KOPT-K1 (cell line): ENCODE measurements around the gene UBA1.
A peak's percentile ranks its signal among the peaks of the same experiment; 100 is the strongest.

Experiments used
- H3K27ac ChIP-seq: fragments of 200-600 bp; sonication (generic); 2 replicates; pipeline ENCODE4 v1.5.1; 2016; ENCODE audit warnings: antibody characterized with exemption, mild to moderate bottlenecking, low read depth, low read length; ENCODE audit not compliant: poor library complexity, severe bottlenecking
- H3K36me3 ChIP-seq: fragments of 200-600 bp; sonication (generic); 2 replicates; pipeline ENCODE4 v1.5.1; 2017; ENCODE audit warnings: antibody characterized with exemption, mild to moderate bottlenecking, low read length, moderate library complexity; ENCODE audit not compliant: insufficient read depth
- H3K9me3 ChIP-seq: fragments of 200-600 bp; sonication (generic); 2 replicates; pipeline ENCODE4 v1.5.1; 2017; ENCODE audit warnings: antibody characterized with exemption, low read length, mild to moderate bottlenecking; ENCODE audit not compliant: insufficient read depth, poor library complexity, severe bottlenecking

UBA1 gene

DNA sequence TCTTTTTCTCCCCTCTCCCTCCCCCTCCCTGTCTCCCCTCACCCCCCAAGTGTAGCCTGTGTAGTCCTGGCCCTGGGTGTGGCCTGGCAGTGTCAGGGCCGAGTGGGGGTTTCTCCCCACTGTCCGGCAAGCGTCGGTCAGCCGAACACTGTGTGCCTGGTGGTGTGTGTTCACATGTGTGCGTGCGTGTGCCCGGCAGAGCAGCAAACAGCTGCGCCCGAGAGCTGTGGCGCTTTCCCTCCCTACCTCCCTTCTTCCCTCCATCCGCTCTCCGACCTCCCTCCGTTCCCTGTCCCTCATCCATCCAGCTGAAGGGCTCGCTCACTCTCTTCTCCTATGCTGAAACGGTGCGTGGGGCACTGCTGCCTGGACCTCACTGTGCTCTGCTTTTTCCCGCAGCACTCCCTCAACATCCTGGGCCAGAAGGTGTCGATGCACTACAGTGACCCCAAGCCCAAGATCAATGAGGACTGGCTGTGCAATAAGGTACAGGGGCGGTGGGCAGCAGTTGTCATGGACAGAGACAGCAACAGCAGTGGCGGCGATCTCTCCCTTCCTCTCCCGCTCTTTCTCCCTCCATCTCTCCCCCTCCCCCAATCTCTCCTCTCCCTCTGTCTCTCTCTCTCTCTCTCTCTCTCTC lies 17.4 kb upstream of the UBA1 start:
- H3K9me3 ChIP-seq, result no peaks in the 10 kb centered on the region
- peaks cover 97% of the 10 kb centered on the region for H3K36me3 ChIP-seq
- H3K27ac ChIP-seq, result no peak overlapping the region

DNA sequence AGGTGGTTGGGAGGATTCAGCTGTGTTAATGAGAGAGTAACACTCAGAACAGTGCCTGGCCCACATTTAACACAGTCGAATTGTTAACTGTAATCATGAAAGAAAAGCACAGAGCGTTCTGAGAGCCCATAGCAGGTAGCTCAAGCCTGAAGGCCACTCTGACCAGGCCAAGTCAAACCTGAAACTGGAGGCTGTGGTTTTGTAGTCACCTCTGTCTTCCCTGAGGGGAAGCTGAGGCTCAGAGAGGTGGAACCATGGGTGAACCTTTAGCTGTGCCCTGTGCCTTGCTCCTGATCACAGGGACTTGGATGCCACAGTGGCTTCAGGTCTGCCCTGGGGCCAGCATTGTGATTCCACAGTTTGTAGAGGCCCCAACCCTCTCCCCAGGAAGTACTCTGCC lies 16.6 kb upstream of the UBA1 start:
- Histone ChIP-seq H3K9me3 (no peaks in the 10 kb centered on the region), H3K36me3 (peaks cover 97% of the 10 kb centered on the region), H3K27ac (no peak overlapping the region)

DNA sequence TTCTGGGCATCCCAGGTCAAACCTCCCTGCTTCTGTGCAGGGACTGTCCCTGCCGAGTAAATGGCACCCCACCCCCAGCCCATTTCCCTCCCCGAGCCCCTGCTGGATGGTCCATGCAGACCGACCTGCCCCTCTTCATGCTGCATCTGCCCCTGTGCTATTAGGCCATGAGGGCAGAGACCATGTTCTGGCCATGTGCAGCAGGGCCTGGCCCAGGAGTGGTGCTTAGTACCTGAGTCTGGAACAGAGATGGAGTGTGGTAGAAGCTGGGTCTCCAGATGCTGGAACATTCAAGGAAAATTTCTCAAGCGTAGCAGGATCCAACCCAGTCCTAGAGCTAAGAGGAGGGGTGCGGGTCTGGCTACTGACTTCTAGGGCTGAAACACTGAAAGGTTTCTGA lies 15.3 kb upstream of the UBA1 start:
- H3K36me3 ChIP-seq, result peaks cover 96% of the 10 kb centered on the region
- no peak overlapping the region for H3K27ac ChIP-seq
- no peaks in the 10 kb centered on the region for H3K9me3 ChIP-seq

DNA sequence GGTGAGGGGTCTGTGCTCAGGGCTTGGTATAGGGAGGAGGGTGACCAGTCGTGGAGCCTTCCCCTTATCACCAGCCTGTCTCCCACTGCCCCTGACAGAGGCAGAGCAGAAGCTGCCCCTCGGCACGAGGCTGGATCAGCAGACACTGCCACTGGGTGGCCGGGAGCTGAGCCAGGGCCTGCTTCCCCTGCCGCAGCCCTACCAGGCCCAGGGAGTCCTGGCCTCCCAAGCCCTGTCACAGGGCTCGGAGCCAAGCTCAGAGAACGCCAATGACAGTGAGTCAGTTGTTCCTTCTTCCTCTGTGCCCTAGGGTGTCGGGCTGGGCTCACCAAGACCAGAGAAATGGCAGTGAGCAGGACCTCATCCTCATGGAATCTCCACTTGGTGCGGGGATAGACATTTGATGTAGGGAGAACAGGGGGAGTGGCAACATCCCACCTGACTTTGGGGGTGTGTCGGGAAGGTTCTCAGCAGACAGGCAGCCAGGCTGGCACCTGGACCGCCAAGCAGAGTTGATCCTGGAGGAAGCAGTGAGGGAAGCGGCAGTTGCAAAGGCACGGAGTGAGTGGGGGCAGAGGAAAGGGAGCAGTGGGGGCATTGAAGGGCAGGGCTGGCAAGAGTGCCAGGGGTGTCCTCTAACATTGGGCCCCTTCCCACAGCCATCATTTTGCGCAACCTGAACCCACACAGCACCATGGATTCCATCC lies 14.3 kb upstream of the UBA1 start:
- H3K9me3 ChIP-seq, result no peaks in the 10 kb centered on the region
- H3K36me3 ChIP-seq, result peaks cover 94% of the 10 kb centered on the region
- H3K27ac ChIP-seq, result no peak overlapping the region

DNA sequence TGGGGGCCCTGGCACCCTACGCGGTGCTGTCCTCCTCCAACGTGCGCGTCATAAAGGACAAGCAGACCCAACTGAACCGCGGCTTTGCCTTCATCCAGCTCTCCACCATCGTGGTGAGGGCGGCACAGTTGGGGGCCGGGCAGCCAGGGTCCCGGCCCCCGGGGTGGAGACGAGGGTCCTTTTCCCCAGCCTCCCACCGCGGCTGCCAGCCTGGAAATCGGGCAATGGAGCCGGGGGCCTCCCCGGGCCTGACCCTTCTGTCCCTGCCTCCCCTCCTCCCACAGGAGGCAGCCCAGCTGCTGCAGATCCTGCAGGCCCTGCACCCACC lies 13.7 kb upstream of the UBA1 start:
- Histone ChIP-seq H3K9me3 (no peaks in the 10 kb centered on the region), H3K27ac (no peak overlapping the region), H3K36me3 (peaks cover 94% of the 10 kb centered on the region)

DNA sequence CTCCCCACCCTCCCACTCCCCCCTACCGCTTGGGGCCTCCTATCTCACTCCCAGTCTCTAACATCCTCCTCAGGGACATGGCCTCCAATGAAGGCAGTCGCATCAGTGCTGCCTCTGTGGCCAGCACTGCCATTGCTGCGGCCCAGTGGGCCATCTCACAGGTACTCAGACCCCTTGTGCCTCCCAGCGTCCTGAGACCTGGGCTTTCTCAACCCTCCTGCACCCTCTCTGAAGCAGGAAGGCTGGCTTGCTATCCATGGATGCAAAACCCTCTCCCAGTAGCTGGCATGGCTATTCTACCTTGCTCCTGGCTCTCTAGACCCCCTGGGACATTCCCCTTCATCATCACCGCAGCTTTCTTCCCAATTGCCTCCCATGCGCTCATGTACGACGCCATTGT lies 13.3 kb upstream of the UBA1 start:
- no peaks in the 10 kb centered on the region for H3K9me3 ChIP-seq
- peaks cover 94% of the 10 kb centered on the region for H3K36me3 ChIP-seq
- H3K27ac ChIP-seq, result no peak overlapping the region

DNA sequence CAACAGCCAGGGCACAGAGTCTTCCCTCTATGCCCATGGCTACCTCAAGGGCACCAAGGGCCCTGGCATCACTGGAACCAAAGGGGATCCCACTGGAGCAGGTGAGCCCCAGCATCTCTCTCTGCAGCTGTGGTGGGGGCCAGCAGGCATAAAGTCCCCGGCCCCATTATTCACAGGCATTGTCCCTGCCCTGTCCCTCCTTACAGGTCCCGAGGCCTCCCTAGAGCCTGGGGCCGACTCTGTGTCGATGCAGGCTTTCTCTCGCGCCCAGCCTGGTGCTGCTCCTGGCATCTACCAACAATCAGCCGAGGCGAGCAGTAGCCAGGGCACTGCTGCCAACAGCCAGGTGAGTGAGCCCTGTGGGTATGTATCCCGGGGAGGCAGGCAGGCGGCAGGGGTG lies 12.3 kb upstream of the UBA1 start:
- H3K27ac ChIP-seq, result no peak overlapping the region
- H3K36me3 ChIP-seq, result peaks cover 94% of the 10 kb centered on the region

DNA sequence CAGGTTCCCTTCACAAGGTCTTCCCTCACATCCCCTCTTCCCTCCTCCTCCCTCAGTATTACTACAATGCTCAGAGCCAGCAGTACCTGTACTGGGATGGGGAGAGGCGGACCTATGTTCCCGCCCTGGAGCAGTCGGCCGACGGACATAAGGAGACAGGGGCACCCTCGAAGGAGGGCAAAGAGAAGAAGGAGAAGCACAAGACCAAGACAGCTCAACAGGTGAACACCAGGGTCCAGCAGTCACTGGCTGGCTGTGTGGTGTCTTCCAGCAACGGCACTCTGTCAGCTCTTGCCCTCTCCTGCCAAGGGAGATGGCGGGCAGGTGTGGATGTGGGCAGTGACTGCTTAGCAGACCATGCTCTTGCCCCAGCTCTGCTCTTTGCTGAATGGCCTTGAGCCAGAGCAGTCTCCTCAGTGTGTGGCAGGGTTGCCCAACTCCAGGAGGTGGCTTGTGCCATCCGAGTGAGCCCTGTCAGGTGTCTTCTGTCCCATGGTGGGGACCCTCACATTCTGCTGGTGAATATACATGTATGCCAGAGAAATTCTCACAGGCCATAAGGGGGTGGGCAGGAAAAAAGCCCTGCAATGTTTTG lies 11.4 kb upstream of the UBA1 start:
- H3K27ac ChIP-seq, result no peak overlapping the region
- H3K9me3 ChIP-seq, result no peaks in the 10 kb centered on the region
- H3K36me3 ChIP-seq, result peaks cover 94% of the 10 kb centered on the region

More for the DNA sequence above, 12.3 kb upstream of the UBA1 start:
- no peaks in the 10 kb centered on the region for H3K9me3 ChIP-seq

DNA sequence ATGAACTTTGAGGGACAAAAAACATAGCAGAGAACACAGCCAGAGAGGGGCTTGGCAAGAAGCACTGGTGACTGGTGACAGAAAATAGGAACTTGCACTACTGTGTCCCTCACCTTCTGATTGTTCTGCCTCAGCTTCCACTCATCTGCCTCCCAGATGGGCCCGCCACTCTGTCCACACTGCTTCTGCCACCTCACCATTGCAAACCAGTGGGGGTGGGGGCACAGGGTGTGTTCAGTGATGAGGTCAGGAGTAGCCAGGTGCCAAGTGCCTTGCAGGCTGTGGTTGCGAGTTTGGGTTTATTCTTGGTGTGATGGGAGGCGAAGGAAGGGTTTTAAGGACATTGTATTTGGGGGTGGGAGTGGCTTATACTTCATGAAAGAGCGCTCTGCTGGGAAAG lies 9.1 kb upstream of the UBA1 start:
- H3K36me3 ChIP-seq, result peaks cover 74% of the 10 kb centered on the region
- H3K9me3 ChIP-seq, result no peaks in the 10 kb centered on the region
- H3K27ac ChIP-seq, result no peak overlapping the region

DNA sequence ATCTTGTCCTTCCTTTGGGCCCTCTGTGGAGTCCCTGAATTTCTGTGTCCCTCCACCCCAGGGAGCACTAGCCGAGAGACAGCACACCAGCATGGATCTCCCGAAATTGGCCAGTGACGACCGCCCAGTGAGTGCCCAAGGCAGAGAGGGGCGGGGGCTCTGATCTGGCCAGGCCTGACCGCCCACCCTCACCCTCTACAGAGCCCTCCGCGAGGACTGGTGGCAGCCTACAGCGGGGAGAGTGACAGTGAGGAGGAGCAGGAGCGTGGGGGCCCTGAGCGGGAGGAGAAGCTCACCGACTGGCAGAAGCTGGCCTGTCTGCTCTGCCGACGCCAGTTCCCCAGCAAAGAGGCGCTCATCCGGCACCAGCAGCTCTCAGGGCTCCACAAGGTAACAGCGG lies 8.4 kb upstream of the UBA1 start:
- Histone ChIP-seq H3K9me3 (no peaks in the 10 kb centered on the region), H3K36me3 (peaks cover 68% of the 10 kb centered on the region), H3K27ac (no peak overlapping the region)

DNA sequence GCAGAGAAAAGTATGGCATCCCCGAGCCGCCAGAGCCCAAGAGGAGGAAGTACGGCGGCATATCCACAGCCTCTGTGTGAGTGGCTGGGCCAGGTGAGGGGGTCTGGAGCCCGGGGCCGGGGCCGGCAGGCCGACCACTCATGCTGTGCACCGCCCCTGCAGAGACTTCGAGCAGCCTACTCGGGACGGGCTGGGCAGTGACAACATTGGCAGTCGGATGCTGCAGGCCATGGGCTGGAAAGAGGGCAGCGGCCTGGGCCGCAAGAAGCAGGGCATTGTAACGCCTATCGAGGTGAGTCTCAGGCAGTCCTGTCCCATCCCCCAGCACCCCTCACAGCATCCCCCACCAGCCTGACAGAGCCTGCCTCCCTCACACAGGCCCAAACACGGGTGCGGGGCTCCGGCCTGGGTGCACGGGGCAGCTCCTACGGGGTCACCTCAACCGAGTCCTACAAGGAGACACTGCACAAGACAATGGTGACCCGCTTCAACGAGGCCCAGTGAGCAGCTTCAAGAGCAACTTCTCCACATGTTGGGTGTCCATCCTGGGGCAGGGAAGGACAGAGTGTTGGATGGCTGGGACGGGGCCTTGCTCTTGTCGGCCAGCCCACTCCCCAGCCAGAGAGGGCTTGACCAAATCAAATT lies 7.4 kb upstream of the UBA1 start:
- no peaks in the 10 kb centered on the region for H3K9me3 ChIP-seq
- peaks cover 59% of the 10 kb centered on the region for H3K36me3 ChIP-seq
- H3K27ac ChIP-seq, result no peak overlapping the region

DNA sequence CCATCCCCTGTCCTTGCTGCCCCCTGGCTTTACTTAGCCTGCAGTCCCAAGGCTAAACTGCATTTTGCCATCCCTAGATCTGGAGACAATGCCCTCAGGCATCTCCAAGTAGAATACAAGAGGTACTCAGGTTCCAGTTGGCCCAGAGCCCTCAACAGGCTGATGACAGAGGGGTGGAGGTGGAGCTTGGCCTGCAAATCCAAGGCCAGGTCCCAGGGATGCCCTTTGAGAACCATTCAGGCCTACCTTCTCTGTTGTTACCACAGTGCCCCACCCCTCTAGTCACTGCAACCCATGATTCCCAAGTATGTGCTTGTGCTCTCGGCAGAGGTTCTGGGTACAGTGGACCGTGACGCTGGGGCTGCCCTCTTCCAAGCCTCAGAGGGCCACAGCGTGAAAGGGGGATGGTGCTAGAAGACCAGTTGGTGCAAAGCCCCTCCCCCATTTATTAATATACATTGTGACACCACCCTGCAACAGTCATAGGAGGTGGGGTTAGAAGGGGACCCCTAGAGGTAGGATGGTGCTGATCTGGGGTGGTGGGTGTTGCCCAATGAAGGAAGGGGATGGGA lies 6.4 kb upstream of the UBA1 start:
- Histone ChIP-seq H3K27ac (no peak overlapping the region), H3K36me3 (peaks cover 49% of the 10 kb centered on the region), H3K9me3 (no peaks in the 10 kb centered on the region)

DNA sequence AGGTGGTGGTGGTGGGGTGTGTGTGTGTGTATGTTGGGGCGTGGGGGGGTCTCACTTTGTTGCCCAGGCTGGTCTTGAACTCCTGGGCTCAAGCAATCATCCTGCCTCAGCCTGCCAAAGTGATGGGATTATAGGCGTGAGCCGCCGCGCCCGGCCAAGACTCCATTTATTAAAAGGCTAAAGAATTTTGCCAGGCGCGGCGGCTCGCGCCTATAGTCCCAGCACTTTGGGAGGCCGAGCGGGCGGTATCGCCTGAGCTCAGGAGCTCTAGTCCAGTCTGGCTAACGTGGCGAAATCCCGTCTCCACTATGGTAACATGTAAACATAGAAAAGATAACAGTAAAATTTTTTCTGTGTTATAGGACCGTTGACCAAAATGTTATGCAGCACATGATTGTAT lies 3.7 kb upstream of the UBA1 start:
- H3K27ac ChIP-seq, result peak overlapping the region; percentile 93
- no peaks in the 10 kb centered on the region for H3K9me3 ChIP-seq
- H3K36me3 ChIP-seq, result peaks cover 26% of the 10 kb centered on the region

DNA sequence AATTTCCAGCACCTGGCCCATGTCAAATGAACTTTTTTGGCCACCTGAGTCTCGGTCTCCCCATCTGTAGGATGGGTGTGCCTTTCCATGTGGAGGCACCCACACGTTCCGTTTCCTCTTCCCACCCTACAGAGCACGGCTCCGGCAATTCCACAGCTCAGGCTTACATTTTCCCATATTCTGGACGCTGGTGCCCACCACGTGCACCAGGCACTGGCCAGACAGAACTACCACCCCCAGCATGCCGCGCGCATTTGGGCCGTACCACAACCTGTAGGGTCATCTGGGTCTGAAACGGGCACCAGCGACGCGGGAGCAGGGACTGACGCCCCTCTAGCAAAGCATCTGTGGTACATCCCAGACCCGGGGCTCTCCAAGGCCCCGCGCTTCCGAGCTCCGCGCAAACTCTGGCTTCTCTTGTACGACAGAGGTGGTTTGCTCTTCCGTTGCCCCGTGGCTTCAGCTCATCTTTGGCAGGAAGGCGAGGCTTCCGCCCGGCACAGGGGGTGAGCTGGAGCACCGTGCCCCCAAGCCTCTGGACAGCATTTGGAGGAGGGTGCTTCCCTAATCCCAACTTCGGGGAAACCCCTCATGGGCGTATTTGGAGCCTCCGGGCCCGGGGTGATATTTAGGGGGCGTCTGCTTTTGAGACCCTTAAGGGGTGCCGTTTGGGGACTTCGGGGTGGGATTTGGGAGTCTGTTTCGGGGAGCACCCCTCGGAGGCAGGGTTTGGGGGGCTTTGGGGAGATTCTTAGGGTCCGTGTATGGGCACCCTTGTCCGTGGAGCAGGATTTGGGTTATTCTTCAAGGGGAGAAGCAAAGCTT lies 3.0 kb upstream of the UBA1 start:
- H3K36me3 ChIP-seq, result peaks cover 21% of the 10 kb centered on the region
- peak overlapping the region; percentile 93 for H3K27ac ChIP-seq
- no peaks in the 10 kb centered on the region for H3K9me3 ChIP-seq

DNA sequence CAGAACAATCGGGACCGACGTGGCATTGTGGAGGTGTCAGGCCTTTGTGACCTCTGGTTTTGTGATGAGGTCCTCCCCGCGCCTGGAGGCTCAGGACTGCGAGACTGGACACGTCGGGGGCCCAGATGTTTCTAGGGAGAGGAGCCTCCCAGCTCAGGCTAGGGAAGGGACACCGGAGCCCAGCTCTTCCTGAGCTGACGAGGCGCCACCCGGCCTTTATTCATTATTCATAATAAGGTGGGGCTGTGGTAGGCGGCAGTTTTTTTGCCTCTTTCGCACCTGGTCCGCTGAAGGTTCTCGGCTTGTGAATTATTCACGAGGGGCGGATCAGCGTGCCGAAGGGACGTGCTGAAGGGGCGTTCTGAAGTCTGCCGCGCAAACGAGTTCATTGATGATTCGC lies 2.3 kb upstream of the UBA1 start:
- H3K9me3 ChIP-seq, result no peaks in the 10 kb centered on the region
- peaks cover 21% of the 10 kb centered on the region for H3K36me3 ChIP-seq
- peak overlapping the region; percentile 93 for H3K27ac ChIP-seq
